Peyer's patch (tissue), 4 donors: ENCODE results near the gene ELK3.

Experiments
- POLR2A ChIP-seq, 2 donors: fragments of 450-650 bp; IDR thresholded peaks; one replicate each; pipeline ENCODE4 v1.5.1; 2017; ENCODE audit warnings: antibody characterized with exemption in 2 of 2, mild to moderate bottlenecking in 2 of 2, moderate library complexity in 2 of 2
- TF ChIP-seq, protein P1 (sequence below), 6 experiments: fragments of 450-650 bp in 4 of 6; fragments of 200-600 bp in 2 of 6; sonication (generic) in 1 of 6; IDR thresholded peaks; one replicate each; pipeline ENCODE4 v1.5.1; 2017 to 2019; ENCODE audit warnings: antibody characterized with exemption in 6 of 6, mild to moderate bottlenecking in 3 of 6, moderate library complexity in 1 of 6

DNA sequence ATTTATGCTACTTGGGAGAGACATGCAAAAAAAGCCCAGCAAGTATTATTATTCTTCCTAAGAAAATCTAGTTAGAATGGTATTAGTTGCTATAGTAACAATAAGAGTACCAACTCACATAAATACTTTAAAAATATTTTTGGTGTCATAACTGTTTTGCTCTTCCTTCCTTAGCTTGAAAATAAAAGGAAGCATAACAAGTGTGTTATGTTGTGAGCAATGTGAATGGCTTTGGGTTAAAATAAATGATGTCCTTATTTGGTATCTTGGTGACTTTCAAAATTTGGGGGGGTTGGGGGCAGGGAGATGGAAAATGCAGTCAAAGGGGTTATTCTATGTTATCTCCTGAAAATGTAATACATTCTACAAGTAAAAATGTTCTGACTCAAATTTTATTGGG lies 91.0 kb downstream of the ELK3 start:
- TF ChIP-seq, protein P1, sequence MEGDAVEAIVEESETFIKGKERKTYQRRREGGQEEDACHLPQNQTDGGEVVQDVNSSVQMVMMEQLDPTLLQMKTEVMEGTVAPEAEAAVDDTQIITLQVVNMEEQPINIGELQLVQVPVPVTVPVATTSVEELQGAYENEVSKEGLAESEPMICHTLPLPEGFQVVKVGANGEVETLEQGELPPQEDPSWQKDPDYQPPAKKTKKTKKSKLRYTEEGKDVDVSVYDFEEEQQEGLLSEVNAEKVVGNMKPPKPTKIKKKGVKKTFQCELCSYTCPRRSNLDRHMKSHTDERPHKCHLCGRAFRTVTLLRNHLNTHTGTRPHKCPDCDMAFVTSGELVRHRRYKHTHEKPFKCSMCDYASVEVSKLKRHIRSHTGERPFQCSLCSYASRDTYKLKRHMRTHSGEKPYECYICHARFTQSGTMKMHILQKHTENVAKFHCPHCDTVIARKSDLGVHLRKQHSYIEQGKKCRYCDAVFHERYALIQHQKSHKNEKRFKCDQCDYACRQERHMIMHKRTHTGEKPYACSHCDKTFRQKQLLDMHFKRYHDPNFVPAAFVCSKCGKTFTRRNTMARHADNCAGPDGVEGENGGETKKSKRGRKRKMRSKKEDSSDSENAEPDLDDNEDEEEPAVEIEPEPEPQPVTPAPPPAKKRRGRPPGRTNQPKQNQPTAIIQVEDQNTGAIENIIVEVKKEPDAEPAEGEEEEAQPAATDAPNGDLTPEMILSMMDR (IDR thresholded peaks at IDR 0.05): no peak
- TF ChIP-seq POLR2A (IDR thresholded peaks at IDR 0.05): no peak
